OCI-M2 (cell line): ENCODE results near the gene MRFAP1L1.
"Not testable (repeated sequence)": the region's sequence is repeated elsewhere in the genome, so short reads cannot be mapped to it uniquely, and the experiment has no call there.

ENCODE experiments used
- DNase-seq: peaks from one replicate; lab custom pipeline; 2025; ENCODE audit not compliant: unreplicated experiment; lab: John Stamatoyannopoulos, UW

MRFAP1L1 gene

DNA sequence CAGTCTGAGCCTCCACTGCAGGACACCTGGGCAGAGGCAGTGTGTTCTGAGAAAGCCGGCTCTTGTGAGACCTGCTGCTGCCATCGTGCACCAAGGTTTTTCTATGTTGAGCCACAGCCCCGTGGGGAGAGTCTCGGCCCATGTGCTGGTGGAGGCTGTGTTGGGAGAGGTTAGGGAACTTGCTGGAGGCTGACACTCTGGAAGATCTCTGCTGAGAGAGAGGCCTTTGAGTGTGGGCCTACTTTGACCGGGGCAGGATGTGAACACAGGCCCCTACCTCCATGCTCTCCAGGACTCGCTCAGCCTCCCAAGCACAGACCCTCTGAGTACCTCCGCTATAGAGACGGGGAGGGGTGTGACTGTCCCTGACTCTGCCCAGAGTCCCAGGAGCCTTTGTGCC is 17.3 kb downstream of the MRFAP1L1 start:
- DNase-seq = no peak

DNA sequence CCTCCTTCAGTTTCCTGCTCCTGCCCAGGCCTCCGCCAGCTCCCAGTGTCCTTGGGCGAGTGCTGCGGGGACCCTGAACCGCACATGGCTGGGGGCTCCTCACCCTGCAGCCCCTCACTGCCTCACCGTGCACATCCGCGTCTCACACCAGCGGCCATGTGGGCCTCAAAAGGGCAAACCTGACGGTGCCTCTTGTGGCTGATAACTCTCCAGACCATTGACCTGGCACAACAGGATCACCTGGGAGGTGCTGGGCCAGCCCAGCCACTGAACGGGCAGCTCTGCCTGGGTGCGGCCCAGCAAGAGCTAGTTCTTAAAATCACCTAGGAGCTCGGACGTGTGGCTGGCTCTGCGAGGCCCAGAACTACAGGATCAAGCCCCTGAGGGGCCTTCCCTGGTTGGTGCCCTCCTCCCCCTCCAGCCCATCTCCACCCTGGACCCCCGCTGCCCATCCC is 20.1 kb downstream of the MRFAP1L1 start:
- DNase-seq = no peak

DNA sequence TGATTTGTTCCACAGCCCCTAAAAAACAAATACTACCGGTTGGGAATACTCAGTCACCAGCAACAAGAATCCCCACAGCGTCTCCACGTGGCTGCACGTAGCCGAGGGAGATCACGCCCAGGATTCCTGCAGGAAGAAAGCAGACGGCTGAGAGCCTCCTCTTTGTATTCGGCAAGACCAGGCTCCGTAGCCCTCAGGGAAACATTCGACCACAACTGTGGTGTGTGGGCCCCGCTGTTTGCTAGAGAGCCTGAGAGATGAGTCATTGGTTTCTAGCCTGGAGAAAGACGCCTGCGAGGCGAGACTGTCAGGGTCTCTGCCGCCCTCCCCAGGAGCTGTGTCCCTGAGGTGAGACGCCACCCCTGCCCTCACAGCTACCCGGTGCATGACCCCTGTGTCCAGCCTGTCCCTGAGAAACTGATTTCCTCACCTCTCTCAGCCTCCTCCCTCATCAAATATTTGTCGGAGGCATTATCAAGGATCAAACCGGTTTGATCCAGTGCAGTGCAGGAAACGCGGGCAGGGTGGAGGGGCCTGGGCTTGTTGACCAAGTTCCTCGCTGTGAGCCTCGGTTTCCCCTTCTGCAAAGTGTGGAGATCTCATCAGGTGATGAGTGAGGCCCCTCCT is 20.7 kb downstream of the MRFAP1L1 start:
- no peak for DNase-seq

DNA sequence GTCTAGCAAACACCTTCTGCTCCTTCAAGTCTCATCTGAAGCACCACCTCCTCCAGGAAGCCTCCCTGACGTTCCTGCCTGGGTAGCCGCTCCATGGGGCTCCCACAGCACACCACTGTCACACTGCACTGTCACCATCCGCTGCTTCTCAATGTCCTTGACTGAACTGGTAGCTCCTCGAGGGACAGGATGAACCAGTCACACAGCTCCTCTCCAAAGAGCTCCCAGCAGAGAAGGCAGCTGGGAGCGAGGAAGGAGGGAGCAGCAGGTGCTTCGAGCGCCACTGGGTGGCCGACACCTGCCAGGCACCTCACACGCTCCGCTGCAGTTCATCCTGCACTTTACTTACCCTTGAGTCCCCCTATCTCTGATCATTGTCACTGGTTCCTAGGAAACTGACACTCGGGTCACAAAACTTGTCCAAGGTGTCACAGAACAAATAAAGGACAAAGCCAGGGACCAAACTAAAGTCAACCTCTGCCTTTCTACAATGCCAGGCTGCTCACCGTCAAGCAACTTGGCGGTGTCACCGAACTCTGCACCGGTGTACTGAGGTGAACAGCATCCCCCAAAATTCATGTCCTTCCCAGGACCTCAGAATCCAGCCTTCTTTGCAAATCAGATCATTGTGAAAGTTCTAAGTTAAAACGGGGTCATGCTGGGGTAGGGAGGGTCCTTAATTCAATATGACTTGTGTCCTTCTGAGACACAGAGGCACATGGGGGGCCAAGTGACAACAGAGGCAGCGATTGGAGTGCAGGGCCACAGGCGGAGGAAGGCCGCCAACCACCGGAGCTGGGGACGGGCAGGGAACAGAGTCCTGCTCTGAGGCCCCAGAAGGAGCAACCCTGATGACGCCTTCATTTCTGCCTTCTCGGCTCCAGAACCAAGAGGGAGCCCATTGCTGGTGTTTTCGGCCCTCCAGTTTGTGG is 21.5 kb downstream of the MRFAP1L1 start:
- DNase-seq = no peak

DNA sequence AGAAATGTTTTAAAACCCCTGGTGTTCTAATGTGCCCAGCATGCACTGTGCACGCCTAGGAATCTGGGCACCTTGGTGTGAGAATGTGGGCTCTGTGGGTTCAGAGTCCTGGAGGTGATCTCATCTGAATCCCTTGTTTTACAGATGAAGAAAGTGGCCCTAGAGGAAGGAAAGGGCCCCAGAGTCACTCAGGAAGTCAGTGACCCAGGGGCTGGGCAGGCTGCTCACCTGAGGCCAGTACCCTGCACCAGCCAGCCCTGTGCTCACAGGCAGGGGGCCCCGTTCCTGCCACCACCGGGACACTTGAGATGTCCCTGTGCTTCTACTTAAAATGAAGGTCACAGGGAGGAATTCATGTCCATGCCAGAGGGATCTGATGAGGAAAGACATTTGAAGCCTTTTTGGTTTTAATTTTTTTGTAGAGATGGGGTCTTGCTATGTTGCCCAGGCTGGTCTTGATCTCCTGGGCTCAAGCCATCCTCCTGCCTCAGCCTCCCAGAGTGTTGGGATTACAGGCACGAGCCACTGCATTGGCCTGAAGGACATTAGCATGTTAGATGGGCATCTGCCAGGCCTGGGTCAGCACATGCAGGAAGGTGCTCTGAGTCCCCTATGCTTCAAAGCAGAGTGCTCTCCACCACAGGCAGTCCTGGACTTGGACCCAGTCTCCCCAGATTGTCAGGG is 23.4 kb downstream of the MRFAP1L1 start:
- DNase-seq = no peak

DNA sequence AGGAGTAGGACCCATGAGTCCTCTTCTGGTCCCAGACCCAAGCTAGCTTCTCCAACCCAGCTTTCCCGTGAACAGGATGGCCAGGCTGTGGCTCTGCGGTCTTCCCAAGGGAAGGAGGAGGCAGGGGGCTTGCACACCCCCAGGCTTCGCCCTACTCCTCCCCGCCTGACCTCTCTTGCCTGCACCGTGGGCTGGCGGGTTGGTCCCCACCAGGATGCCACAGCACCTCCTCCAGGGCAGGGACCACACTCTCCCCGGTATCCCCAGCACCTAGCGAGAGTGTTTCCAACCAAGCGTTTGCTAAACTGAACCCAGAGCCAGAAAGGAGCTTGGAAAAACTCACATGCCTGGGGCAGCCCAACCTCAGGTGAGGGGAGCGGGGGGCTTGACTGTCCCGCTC is 25.0 kb downstream of the MRFAP1L1 start:
- no peak for DNase-seq

DNA sequence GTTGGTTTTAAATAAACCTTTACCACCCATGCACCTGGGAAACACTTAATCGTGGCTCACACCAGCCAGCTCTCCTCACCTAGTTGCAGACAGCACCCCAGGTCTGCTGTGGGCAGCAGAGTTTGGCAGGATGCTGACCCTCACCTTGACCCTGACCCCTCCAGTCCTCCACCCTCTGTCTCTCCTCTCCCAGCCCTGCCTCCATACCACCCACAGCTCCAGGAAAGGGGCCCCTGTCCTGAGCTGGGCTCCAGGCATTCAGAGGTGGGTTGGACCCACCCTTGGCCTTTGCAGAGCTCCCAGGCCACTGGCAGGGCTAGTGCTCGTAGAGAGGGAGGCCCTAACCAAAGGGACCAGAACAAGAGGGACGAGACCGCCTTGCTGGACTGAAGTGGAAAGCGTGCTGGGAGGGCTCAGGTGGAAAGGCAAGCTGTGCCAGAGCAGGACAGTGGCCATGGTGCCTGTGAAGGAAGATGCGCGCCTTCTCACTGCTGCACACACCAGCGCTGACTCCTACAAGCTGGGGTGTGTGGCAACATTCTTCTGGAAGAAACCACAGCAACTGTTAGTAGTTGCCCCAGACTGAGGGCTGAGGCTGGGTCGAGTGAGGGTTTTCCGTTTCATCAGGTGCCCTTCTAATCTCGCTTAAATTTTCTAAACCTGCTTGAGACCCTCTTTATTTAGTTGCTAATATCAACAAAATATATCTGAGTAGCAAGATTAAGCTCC is 26.6 kb downstream of the MRFAP1L1 start:
- DNase-seq = no peak

DNA sequence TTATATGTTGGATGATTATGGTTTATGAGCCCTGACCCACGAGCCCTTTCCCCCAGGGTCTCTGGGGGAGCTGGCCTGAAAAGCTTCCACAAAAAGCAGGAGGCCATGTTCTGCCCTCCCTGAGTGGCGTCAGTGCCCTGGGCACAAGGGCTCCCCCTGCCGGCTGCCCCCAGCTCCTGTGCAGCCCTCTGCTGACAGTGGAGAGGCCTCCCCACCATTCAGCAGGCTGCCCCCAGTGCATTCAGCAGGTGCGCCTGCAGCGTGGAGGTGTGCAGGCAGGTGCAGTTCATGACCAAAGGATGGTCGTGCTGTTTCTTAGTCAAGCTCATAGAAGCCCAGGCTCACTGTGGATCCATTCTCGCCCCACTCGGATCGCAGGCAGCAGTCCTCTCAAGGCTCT is 28.5 kb downstream of the MRFAP1L1 start:
- no peak for DNase-seq

DNA sequence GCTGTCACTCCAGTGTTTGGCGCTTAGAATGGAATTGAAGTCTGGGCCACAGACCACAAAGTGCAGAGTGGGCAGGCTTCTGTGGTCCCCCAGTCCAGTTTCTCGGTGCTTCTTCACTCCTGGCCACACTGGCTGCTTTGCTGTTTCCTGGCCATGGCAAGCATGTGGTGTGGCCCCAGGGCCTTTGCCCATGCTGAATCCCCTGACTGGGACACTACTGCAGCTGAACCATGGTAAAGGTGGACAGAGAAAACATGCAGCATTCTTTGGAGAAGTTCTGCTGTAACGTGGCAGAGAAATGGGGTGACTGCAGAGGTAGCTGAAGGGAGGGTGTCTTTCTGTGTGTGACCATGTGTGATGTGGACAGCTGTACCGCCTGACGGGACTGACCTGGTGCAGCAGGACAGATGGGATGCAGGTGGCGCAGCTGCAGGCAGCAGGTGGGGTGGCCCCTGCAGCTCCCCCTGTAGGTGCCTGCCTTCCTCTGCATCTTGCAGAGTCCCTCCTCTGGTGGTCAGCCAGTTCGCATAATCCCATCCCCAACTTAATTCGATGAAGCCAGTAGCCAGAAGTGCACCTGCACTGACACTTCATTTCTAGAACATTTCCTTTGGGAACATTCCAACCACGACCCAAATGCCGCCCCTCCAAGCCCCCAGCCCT is 29.2 kb downstream of the MRFAP1L1 start:
- no peak for DNase-seq

DNA sequence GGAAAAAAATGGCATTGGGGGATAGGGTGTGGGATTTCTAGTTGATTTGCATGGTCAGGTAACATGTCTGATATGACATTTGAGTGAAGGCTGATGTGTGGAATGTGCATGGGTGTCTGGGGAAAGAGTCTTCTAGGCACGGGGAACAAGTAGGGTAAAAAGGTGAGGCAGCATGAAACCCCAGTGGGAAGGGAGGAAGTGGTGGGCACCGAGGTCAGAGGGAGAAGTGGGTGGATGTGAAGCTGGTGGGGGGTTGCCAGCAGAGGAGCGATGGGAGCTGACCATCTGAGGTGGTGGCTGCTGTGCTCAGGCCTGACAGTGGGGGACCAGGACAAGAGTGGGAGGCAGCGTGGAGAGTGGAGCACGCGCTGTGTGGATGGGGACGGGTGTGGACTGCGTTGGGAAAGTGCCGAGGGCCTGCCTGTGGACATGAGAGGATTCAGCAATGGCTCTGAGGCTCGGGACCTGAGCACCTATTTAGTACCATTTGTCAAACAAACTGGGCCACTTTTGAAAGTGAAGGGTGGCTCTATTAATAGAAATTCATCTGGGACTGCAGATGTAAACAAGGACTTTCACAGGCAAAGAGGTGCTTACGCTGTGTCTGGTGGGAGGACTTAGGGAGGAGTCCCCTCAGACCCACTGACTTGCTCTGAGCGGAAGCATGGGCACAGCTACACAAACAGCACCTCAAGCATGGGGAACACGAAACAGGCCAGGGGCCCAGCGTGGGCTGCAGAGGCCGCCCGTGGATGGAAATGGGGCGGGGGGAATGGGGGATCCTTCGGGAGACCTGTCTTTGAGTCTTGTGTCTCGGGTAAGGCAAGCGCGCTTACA is 32.7 kb downstream of the MRFAP1L1 start:
- DNase-seq = no peak

DNA sequence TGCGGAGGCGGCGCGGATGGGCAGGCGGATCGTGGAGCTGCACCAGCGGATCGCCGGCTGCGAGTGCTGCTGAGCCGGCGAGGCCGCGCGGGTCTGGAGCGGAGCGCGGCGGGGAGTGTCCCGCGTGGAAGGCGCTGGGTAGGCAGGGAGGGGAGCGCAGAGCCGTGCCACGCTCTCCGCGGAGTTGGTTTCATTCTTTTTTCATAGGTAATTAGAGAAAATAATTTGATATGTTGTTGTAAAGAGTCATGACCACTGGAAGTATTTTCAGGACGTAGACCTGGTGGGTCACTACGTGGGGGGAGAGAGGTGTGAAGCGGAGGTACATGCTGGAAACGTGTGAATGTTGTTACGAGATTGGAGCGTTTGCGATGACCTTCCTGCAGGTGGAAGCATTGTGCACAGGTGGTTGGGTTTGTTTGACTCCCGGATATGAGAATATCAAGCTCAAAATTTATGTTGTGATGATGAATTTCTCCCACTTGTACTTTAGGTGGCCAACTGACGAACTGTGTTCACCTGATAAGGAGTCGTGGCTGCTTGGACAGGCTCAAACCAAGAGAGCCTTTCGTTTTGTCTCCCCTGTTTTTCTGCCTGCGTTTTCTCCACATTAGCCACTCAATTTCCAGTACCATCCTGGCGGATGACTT is 35.0 kb downstream of the MRFAP1L1 start:
- DNase-seq = no peak

DNA sequence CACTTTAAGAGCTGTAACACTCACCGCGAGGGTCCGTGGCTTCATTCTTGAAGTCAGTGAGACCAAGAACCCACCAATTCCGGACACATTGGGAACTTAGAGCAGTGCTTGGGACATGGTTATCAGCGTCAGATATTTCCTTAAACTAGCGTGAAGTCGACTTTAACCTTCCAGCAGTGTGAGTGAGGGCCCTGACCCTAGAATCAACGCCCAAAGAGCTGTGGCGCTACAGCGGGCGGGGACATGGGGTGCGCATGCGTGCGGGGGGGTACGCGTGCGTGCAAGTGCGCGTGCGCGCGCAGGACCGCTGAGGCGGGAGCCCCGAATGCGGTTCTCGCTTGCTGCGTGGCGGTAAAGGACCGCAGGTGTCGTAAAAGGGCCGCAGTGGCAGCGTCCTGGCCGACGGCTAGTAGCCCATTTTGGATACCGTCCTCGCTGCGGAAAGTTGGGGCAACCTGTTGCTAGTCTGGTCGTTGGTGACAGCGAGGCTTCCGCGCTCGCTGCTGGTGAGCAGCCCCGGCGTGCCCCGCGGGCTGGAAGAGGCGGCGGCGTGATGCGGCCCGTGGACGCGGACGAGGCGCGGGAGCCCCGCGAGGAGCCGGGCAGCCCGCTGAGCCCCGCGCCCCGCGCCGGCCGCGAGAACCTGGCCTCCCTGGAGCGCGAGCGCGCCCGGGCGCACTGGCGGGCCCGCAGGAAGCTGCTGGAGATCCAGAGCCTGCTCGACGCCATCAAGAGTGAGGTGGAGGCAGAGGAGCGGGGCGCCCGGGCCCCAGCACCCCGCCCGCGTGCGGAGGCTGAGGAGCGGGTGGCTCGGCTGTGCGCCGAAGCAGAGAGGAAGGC is 35.8 kb downstream of the MRFAP1L1 start:
- peak; percentile 51 for DNase-seq

DNA sequence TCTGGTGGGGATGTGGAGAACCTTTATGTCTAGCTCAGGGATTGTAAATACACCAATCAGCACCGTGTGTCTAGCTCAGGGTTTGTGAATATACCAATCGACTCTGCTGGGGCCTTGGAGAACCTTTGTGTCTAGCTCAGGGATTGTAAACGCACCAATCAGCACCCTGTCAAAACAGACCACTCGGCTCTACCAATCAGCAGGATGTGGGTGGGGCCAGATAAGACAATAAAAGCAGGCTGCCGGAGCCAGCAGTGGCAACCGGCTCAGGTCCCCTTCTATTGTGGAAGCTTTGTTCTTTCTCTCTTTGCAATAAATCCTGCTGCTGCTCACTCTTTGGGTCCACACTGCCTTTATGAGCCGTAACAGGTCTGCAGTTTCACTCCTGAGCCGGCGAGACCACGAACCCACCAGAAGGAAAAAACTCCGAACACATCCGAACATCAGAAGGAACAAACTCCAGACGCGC is 36.4 kb downstream of the MRFAP1L1 start:
- DNase-seq = not testable (repeated sequence)

DNA sequence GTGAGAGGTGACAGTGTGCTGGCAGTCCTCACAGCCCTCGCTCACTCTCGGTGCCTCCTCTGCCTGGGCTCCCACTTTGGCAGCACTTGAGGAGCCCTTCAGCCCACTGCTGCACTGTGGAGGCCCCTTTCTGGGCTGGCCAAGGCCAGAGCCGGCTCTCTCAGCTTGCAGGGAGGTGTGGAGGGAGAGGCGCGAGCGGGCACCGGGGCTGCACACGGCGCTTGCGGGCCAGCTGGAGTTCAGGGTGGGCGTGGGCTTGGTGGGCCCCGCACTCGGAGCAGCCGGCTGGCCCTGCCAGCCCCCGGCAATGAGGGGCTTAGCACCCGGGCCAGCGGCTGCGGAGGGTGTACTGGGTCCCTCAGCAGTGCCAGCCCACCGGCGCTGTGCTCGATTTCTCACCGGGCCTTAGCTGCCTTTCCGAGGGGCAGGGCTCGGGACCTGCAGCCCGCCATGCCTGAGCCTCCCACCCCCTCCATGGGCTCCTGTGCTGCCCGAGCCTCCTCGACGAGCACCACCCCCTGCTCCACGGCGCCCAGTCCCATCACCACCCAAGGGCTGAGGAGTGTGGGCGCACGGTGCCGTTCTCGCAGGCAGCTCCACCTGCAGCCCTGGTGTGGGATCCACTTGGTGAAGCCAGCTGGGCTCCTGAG is 37.0 kb downstream of the MRFAP1L1 start:
- DNase-seq = not testable (repeated sequence)

DNA sequence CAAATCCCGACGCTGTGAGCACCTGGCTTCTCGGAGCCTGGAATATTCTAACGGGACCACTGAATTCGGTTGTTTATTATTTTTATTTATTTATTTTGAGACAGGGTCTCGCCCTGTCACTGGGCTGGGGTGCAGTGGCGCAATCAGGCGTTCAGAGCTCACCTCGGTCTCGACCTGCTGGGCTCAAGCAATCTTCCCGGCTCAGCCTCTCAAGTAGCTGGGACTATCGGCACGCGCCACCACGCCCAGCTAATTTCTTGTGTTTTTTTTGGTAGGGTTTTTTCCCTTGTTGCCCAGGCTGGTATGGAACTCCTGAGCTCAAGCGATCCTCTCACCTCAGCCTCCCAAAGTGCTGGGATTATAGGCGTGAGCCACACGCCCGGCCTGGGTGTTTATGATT is 37.5 kb downstream of the MRFAP1L1 start:
- DNase-seq = no peak

DNA sequence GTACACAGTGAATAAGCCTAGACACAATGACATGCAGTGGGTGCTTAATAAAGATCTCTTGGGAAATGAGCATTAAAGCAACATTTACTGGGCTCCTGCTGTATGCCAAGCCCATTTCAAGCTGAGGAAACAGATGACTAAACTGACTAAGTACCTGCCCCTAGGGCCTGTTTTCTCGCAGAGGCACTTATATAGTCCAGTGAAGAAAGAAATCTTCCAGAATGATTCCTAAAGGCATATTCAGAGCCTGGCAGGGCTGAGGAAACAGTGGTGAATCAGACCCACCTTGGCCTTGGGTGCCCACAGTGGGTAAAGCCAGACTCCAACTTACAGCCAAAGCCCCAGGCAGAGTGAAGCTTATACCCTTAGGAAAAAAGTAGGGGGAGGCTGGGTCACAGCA is 38.0 kb downstream of the MRFAP1L1 start:
- no peak for DNase-seq

DNA sequence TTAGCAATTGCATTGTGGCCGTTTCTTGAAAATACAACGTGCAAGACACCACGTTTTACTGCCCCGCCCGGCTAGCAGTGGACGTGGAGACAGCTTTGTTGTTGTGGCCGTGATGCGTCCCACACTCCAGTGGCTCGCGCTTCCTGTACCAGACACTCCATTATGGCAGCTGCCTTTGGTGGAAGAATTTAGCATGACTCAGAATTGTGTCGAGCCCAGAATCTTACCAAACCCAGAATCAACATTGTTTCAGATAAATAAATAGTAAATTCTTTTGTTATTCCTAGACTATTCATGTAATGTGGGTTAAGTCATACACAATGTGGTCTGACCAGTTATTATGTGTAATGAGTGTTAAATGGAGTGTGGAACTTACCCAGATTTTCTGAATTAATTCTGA is 41.3 kb downstream of the MRFAP1L1 start:
- DNase-seq = no peak

DNA sequence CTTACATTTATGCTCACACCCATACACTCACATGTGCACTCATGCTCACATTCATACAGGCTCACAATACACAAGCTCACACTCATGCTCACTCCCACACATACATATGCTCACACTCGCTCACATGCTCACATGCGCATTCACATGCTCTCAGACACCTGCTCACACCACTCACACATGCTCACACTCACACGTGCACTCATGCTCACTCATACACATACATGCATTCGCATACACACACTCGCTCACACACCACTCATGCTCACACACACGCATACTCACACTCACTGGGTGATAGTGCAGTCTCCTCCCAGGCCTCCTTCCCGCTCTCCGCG is 44.4 kb downstream of the MRFAP1L1 start:
- no peak for DNase-seq
